Cortex of kidney (tissue), 1 donor: Measurements from ENCODE around the gene SETBP1.

Experiments
- DNase-seq: peaks from one replicate; lab custom pipeline; 2025; lab: John Stamatoyannopoulos, UW

The SETBP1 gene

DNA sequence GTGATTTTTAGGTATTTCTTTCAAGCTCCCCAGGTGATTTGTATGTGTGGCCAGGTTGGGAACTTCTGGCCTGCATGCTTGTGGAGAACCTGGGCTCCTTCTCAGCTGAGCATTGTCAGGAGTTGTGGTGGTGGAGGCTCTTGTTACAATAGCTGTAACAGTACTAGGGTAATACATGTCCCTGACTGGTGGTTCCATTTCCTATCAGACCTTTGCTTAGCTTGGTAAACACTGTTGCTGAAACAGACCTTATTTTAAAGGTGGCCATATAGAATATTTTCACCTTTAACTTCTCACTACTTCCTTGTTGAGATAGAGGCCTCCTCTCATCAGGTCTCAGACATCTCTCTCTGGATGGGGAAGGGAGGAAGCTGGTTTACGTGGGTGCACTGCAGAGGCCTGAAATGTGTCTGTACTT, 79.2 kb downstream of the SETBP1 start:
- no peak for DNase-seq

- no peak for DNase-seq
These were observed 81.1 kb downstream of the SETBP1 start for GRCh38 chr18:44761812-44762211.

DNA sequence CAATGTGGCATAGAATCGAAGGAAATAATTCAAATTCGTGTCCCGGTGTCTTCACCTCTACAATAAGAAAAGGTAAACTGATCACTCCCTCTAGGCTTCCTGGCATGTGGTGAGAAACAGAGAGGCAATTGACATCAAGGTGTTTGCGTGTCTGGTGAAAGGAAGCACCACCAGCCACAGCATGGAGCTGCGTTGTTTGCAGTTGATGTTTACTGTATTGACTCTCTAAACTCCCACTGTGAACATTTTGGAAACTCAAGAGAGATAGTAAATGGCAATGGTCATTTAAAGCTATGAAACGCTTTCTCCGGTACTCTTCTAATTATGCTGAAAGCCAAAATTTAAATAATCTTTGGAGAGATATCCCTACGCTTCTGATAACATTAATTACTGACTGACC, 82.6 kb downstream of the SETBP1 start:
- no peak for DNase-seq

GRCh38 chr18:44764863-44765262, 84.2 kb downstream of the SETBP1 start:
- DNase-seq = no peak

DNA sequence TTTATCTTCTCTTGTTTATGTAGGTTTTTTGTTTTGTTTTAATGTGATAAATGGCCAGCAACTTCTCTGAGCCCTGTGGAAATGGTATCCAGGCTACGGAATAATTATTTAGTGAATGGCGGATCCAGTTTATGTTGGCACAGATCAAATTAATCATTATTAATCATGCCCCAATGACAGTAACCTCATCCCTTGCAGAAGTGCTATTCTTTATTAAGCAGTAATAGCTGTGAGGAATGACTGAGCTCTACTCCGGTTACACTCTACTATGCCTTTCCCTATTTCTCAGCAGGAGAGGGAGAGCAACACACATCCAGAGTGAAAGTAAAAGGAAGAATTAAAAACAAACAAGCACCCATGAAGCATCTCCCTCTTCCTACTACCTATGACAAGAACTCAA, 84.8 kb downstream of the SETBP1 start:
- no peak for DNase-seq

GRCh38 chr18:44766450-44766849, 85.8 kb downstream of the SETBP1 start:
- DNase-seq = no peak

DNA sequence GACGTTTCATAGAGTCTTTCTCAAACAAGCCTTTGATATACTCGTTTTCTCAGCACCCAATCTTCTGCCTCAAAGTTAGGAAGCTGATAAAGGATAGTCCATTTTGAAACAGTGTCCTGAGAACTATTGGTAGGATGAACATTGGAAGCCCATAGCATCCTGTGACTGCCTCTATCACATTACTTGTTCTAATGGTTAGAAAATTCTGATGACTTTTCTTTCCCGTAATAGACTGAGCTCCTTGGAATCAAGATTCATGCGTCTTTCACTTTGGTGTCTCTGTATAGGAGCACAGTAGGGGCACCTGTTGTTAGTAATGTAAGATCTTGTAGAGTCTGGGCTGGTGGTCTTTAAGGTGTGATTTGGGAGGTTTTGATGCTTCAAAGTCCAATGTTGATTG, 87.1 kb downstream of the SETBP1 start:
- DNase-seq = no peak

DNA sequence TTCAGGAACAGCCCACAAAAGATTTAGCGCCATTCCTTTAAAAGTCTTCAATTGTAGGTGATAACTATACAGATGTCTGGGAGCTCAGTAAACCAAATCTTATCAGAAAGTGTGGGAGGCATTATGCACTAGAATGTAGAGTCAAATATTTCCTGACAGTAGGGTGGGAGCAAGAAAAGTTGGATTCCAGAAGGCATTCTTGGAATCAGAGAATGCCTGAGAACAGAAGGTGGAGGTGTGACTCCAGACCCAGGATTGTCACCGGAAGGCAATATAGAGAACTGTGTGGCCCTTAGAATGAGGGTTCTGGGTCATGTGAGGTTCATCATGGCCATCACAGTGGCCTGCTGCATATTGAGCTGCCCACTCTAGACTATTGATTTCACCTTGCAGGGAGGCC, 90.0 kb downstream of the SETBP1 start:
- DNase-seq = no peak

- DNase-seq = no peak
These were observed 90.9 kb downstream of the SETBP1 start for GRCh38 chr18:44771572-44771955.

DNA sequence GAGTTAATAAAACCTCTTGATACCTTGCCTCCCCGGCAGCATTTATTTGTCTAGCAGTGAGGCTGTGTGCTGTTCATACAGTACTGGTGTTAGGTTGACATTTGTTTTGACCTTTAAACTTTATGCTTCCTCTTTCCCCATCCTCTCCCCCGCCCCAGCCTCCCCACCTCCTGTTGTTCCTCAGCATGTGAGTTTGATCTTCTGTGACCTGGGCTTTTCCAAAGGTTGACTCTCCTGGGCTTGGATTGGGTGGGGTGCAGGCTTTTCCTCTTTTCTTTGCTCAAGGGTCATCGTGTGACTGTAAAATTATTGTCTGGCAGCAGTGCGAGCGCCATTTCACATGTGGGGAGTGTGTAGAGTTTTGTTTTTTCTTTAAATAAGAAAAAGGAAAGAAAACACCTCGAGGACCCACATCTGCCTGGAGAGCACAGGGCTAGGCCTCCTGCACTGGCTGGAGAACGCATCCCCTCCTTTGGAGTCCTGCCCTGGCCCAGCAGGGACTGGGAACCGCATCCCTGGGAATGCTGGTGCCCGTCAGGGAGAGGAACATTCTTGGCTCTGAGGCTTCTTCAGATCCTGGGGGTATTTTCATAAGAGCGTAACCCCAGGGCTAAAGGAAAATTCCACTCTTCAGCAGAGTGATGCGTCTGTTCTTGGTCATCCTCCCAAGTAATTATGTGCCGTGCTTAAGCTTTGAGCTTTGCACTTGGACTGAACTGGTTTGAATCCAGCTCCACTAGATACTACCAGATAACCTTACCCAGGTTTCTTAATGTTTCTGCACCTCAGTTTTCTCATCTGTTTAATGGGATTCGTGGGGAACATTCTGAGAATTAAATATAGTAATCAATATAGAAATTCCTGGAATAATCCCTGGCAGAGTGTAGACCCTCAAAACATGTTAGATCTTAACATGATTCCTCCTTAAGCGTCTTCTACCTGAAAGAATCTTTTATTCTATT, 91.5 kb downstream of the SETBP1 start:
- no peak for DNase-seq

GRCh38 chr18:44773640-44774155, 93.0 kb downstream of the SETBP1 start:
- no peak for DNase-seq

DNA sequence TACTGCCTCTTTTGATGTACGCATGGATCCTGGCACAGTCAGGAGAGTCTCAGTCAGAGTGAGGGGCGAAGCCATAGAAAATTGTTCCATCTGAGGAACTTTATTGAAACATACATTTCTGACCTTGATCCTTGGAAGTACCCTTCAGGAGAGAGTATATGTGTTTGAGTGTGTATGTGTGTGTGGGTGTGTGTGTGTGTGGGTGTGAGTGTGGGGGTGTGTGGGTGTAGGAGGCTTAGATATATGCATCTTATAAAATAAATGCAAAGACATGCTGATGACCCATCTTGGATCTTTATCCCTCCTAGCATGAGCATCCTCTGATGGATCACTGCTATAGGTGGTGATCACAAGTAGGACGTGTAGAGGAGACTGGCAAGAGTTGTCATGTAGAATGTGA, 93.5 kb downstream of the SETBP1 start:
- no peak for DNase-seq

GRCh38 chr18:44777457-44778192, 96.9 kb downstream of the SETBP1 start:
- DNase-seq = no peak

- DNase-seq = no peak
These were observed 98.1 kb downstream of the SETBP1 start for GRCh38 chr18:44778788-44779187.

DNA sequence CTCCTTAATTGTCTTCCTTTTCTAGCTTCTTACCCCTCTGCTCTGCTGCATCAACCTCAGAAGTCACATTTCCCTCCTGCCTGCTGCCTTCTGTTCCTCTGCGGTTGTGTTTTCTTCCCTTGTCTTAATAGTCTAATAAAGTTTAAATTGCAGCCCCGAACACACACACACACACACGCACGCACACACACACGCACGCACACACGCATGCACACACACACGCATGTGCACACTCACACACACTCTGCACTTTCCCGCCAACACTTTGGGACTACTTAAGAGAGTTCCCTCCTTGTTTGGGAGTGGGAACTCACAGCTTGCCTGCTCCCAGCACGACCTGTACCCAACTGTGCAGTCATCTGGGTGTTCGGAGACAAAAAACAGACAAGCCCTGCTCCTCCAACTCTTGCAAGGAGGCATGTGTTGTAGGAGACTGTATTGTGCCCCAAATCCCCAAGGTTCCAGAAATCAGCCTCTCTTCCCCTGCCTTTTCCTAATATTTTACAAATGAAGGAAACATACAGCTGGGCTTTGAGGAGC, 99.1 kb downstream of the SETBP1 start:
- DNase-seq = no peak

DNA sequence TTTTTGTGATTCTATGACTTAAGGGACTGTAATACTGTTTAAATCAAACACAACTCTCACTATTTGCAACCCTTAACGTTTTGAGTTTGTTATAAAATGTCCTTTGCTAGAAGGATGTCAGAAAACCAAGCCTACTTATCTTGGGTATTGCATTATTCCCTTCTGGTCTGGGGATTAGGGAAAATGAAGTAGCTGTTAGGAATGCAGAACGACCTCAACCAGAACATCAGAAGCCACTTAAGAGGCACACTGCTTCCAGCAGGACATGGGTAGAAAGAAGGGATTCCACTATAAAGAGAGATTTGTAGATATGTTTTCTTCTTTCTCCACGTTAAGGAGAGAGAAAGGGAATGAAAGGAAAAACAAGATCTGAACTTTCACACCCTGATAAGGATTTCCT, 101.2 kb downstream of the SETBP1 start:
- DNase-seq = no peak

- no peak for DNase-seq
These were observed 101.9 kb downstream of the SETBP1 start for GRCh38 chr18:44782617-44783016.

- no peak for DNase-seq
These were observed 102.7 kb downstream of the SETBP1 start for GRCh38 chr18:44783371-44783770.

- DNase-seq = no peak
These were observed 105.6 kb downstream of the SETBP1 start for GRCh38 chr18:44786257-44786656.

DNA sequence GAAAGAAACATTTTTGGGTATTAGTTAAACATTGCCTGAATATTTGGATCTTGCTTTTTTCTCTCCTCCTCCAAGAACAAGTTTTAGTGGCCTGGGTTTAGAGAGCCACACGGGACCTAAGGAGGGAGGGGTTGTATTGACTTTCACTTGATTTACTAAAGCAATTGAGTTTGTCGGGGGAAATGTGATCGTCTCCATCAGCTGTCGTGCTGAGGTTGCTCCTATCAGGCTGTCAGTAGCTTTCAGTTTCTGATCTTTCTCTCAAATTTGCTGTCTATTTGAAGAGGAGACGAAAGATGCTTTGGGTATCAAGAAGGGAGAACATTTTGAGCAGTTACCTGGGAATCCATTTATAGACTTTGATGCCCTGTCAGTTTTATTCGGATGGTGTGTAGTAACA, 106.0 kb downstream of the SETBP1 start:
- no peak for DNase-seq

- no peak for DNase-seq
These were observed 107.6 kb downstream of the SETBP1 start for GRCh38 chr18:44788334-44788733.

- no peak for DNase-seq
These were observed 109.0 kb downstream of the SETBP1 start for GRCh38 chr18:44789710-44790109.

DNA sequence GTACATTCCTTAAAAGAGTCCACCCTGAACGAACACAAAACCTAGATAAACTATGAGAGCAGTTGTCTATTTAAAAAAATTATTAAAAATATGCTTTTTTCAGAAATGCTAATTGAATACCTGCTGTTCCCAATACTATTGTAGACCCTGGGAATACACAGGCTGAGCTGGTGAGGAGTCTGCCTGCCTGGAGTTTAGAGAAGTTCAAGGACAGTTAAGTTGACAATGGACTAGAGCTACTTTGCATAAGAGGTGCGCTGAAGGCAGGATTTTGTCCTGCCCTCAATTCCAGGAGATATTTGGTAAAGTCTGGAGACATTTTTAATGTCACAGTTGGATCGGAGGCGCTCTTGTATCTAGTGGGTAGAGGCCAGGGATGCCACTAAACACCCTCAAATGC, 110.2 kb downstream of the SETBP1 start:
- no peak for DNase-seq
